ENCODE results near the gene TOMM40. TPM values are rescaled to one million over a fixed set of nuclear protein-coding genes. Genes with fewer than 3 reads are reported as not detected.

The TOMM40 gene
- total and polyA plus RNA-seq, 2 of the 13 experiments (the other 11 are each of a cell fraction or from before 2014, with no cell fraction given), result 72.0 to 110 TPM

- TF ChIP-seq HES4 (CRISPR knock-in tag; IDR thresholded peaks at IDR 0.05; ENCODE audit: borderline replicate concordance) (no peak), NFIB (CRISPR knock-in tag; IDR thresholded peaks at IDR 0.05; ENCODE audit: borderline replicate concordance) (no peak), KIAA2018 (CRISPR knock-in tag; IDR thresholded peaks at IDR 0.05; ENCODE audit: borderline replicate concordance) (no peak), THAP11 (CRISPR knock-in tag; IDR thresholded peaks at IDR 0.05) (peak; percentile 78), SNRNP70 (IDR thresholded peaks at IDR 0.05; ENCODE audit: low read depth, low read length) (no peak), SIN3A (IDR thresholded peaks at IDR 0.05; ENCODE audit: borderline replicate concordance, low read depth, low read length) (peak; percentile 69; the same call in 1 of the 2 replicates), ZNF576 (CRISPR knock-in tag; IDR thresholded peaks at IDR 0.05) (no peak), POLR2AphosphoS5 (IDR thresholded peaks at IDR 0.05; ENCODE audit: low read depth, low read length) (peak; percentile 46; the same call in 1 of the 2 replicates), XBP1 (CRISPR knock-in tag; IDR thresholded peaks at IDR 0.05) (no peak), NCOA5 (CRISPR knock-in tag; IDR thresholded peaks at IDR 0.05) (no peak), SNAPC2 (CRISPR knock-in tag; IDR thresholded peaks at IDR 0.05) (no peak), KLF16 (CRISPR knock-in tag; IDR thresholded peaks at IDR 0.05) (peak in 1 of 2 experiments; percentile 96; a peak in 2 of 4 replicates), PRPF4 (IDR thresholded peaks at IDR 0.05; ENCODE audit: low read depth, low read length, poor library complexity, severe bottlenecking) (peak; percentile 99)
These were observed 33.2 kb downstream of the TOMM40 start (continued) for GRCh38 chr19:44924243-44924725.

Data from HepG2 (cell line).